HEK293 (cell line): Measurements from ENCODE around the gene RPL4.
A peak's percentile ranks its signal among the peaks of the same experiment; 100 is the strongest.

Experiments
- CTCF ChIA-PET: fragments of 350-600 bp; formaldehyde crosslinking; extraction: SDS; loops from one replicate; lab custom pipeline; 2021; ENCODE audit warnings: antibody characterized with exemption; lab: Yijun Ruan, JAX
- POLR2A ChIA-PET: fragments of 300-600 bp; formaldehyde crosslinking; extraction: SDS; loops from one replicate; lab custom pipeline; 2020; ENCODE audit warnings: antibody characterized with exemption, inconsistent platforms; lab: Yijun Ruan, JAX
- H3K27ac ChIP-seq: fragments of 200-500 bp; sonication (Bioruptor generic); 2 replicates; pipeline ENCODE4 v1.5.1; 2014; ENCODE audit warnings: low read depth, low read length, control low read depth, inconsistent platforms; ENCODE audit errors: extremely low read depth
- H3K36me3 ChIP-seq, 2 experiments: fragments of 200-500 bp in 1 of 2; sonication (Bioruptor generic) in 1 of 2; 1 replicate in 1 of 2; 2 replicates in 1 of 2; pipeline ENCODE4 v1.5.1; 2014 to 2017; ENCODE audit warnings: inconsistent platforms in 2 of 2, low read length in 2 of 2; ENCODE audit not compliant: control insufficient read depth in 2 of 2, insufficient read depth in 1 of 2
- H3K4me1 ChIP-seq: fragments of 200-500 bp; sonication (Bioruptor generic); 2 replicates; pipeline ENCODE4 v1.5.1; 2014; ENCODE audit warnings: mild to moderate bottlenecking, low read length, inconsistent platforms; ENCODE audit not compliant: control insufficient read depth, insufficient read depth
- H3K4me3 ChIP-seq: 2 replicates; pipeline ENCODE4 v1.5.1; 2011; ENCODE audit warnings: low read depth, mild to moderate bottlenecking, control low read depth, low read length, moderate library complexity
- H3K9me3 ChIP-seq: fragments of 200-500 bp; sonication (Bioruptor generic); 2 replicates; pipeline ENCODE4 v1.5.1; 2014; ENCODE audit warnings: low read depth, low read length, inconsistent platforms; ENCODE audit not compliant: control insufficient read depth, insufficient read depth
- FEZF1 ChIP-seq: fragments of 450-650 bp; formaldehyde crosslinking; IDR thresholded peaks from 2 replicates; pipeline ENCODE4 v1.5.1; 2016; ENCODE audit warnings: missing biosample characterization, missing genetic modification characterization
- KLF16 ChIP-seq: fragments of 450-650 bp; formaldehyde crosslinking; IDR thresholded peaks from 2 replicates; pipeline ENCODE4 v1.5.1; 2017; ENCODE audit warnings: missing biosample characterization, missing genetic modification characterization
- MYNN ChIP-seq: fragments of 450-650 bp; formaldehyde crosslinking; IDR thresholded peaks from 2 replicates; pipeline ENCODE4 v1.5.1; 2016; ENCODE audit warnings: missing biosample characterization, missing genetic modification characterization, borderline replicate concordance
- OSR2 ChIP-seq: fragments of 450-650 bp; formaldehyde crosslinking; IDR thresholded peaks from 2 replicates; pipeline ENCODE4 v1.5.1; 2016; ENCODE audit warnings: missing biosample characterization, missing genetic modification characterization
- REPIN1 ChIP-seq: fragments of 450-650 bp; formaldehyde crosslinking; IDR thresholded peaks from 2 replicates; pipeline ENCODE4 v1.5.1; 2017; ENCODE audit warnings: missing biosample characterization, missing genetic modification characterization, low read depth
- SCRT2 ChIP-seq: fragments of 450-650 bp; formaldehyde crosslinking; IDR thresholded peaks from 2 replicates; pipeline ENCODE4 v1.5.1; 2016; ENCODE audit warnings: missing biosample characterization, missing genetic modification characterization
- SP7 ChIP-seq: fragments of 450-650 bp; formaldehyde crosslinking; IDR thresholded peaks from 2 replicates; pipeline ENCODE4 v1.5.1; 2016; ENCODE audit warnings: missing biosample characterization, missing genetic modification characterization
- ZFP37 ChIP-seq: fragments of 450-650 bp; formaldehyde crosslinking; IDR thresholded peaks from 2 replicates; pipeline ENCODE4 v1.5.1; 2016; ENCODE audit warnings: missing biosample characterization, missing genetic modification characterization
- ZNF140 ChIP-seq: fragments of 450-650 bp; formaldehyde crosslinking; IDR thresholded peaks from 2 replicates; pipeline ENCODE4 v1.5.1; 2016; ENCODE audit warnings: missing biosample characterization, missing genetic modification characterization
- ZNF223 ChIP-seq: fragments of 450-650 bp; formaldehyde crosslinking; IDR thresholded peaks from 2 replicates; pipeline ENCODE4 v1.5.1; 2016; ENCODE audit warnings: missing biosample characterization, missing genetic modification characterization
- ZNF37A ChIP-seq: fragments of 450-650 bp; IDR thresholded peaks from 2 replicates; pipeline ENCODE4 v1.5.1; 2018; ENCODE audit warnings: missing biosample characterization, missing genetic modification characterization
- ZNF404 ChIP-seq: fragments of 450-650 bp; formaldehyde crosslinking; IDR thresholded peaks from 2 replicates; pipeline ENCODE4 v1.5.1; 2017; ENCODE audit warnings: missing biosample characterization, missing genetic modification characterization
- ZNF416 ChIP-seq: fragments of 450-650 bp; formaldehyde crosslinking; IDR thresholded peaks from 2 replicates; pipeline ENCODE4 v1.5.1; 2016; ENCODE audit warnings: missing biosample characterization, missing genetic modification characterization
- ZNF433 ChIP-seq: fragments of 450-650 bp; formaldehyde crosslinking; IDR thresholded peaks from 2 replicates; pipeline ENCODE4 v1.5.1; 2016; ENCODE audit warnings: missing biosample characterization, missing genetic modification characterization, low read depth
- ZNF521 ChIP-seq: fragments of 450-650 bp; formaldehyde crosslinking; IDR thresholded peaks from 2 replicates; pipeline ENCODE4 v1.5.1; 2017; ENCODE audit warnings: missing biosample characterization, mild to moderate bottlenecking, missing genetic modification characterization
- ZNF529 ChIP-seq: fragments of 450-650 bp; formaldehyde crosslinking; IDR thresholded peaks from 2 replicates; pipeline ENCODE4 v1.5.1; 2017; ENCODE audit warnings: missing genetic modification characterization, missing biosample characterization; ENCODE audit not compliant: insufficient replicate concordance
- ZNF76 ChIP-seq: fragments of 450-650 bp; formaldehyde crosslinking; IDR thresholded peaks from 2 replicates; pipeline ENCODE4; 2016; ENCODE audit warnings: low read depth, missing biosample characterization, missing genetic modification characterization, borderline replicate concordance
- ZNF768 ChIP-seq: fragments of 450-650 bp; formaldehyde crosslinking; IDR thresholded peaks from 2 replicates; pipeline ENCODE4 v1.5.1; 2018; ENCODE audit warnings: missing biosample characterization, mild to moderate bottlenecking, missing genetic modification characterization
- ZSCAN30 ChIP-seq: fragments of 450-650 bp; IDR thresholded peaks from 2 replicates; pipeline ENCODE4 v1.5.1; 2018; ENCODE audit warnings: missing biosample characterization, mild to moderate bottlenecking, missing genetic modification characterization, moderate library complexity
- TF ChIP-seq, protein P1 (sequence below): fragments of 450-650 bp; formaldehyde crosslinking; optimal IDR thresholded peaks from 2 replicates; pipeline ENCODE3; 2016; ENCODE audit warnings: missing biosample characterization, mild to moderate bottlenecking, missing genetic modification characterization
- TF ChIP-seq, protein P2 (sequence below): fragments of 450-650 bp; formaldehyde crosslinking; IDR thresholded peaks from 2 replicates; pipeline ENCODE4 v1.5.1; 2016; ENCODE audit warnings: missing biosample characterization, missing genetic modification characterization
- TF ChIP-seq, protein P3 (sequence below): fragments of 450-650 bp; formaldehyde crosslinking; IDR thresholded peaks from 2 replicates; pipeline ENCODE4 v1.5.1; 2017; ENCODE audit warnings: missing biosample characterization, missing genetic modification characterization
- TF ChIP-seq, protein P4 (sequence below): fragments of 450-650 bp; formaldehyde crosslinking; IDR thresholded peaks from 2 replicates; pipeline ENCODE4 v1.5.1; 2017; ENCODE audit warnings: missing biosample characterization, missing genetic modification characterization
- TF ChIP-seq, protein P5 (sequence below): fragments of 450-650 bp; IDR thresholded peaks from 2 replicates; pipeline ENCODE4 v1.5.1; 2018; ENCODE audit warnings: missing biosample characterization, missing genetic modification characterization
- TF ChIP-seq, protein P6 (sequence below): fragments of 450-650 bp; formaldehyde crosslinking; IDR thresholded peaks from 2 replicates; pipeline ENCODE4 v1.5.1; 2016; ENCODE audit warnings: missing biosample characterization, missing genetic modification characterization

Gene RPL4

DNA sequence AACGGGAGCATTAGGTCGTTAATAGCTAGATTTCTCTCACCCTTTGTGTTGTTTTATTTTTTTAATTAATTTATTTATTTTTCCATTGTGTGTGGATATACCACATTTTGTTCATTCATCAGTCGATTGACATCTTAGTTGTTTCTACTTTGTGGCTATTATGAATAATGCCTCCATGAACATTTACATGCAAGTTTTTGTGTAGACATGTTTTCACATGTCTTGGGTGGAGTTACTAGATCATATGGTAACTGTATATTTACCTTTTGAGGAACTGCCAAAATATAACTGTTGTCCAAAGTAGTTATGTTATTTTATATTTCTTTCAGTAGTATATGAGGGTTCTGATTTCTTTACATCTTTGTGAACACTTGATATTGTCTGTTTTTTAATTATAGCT lies 19.3 kb upstream of the RPL4 start:
- no peak for TF ChIP-seq ZNF404 (tag by site-specific recombination)
- TF ChIP-seq ZFP37 (tag by site-specific recombination): no peak
- TF ChIP-seq, protein P1, sequence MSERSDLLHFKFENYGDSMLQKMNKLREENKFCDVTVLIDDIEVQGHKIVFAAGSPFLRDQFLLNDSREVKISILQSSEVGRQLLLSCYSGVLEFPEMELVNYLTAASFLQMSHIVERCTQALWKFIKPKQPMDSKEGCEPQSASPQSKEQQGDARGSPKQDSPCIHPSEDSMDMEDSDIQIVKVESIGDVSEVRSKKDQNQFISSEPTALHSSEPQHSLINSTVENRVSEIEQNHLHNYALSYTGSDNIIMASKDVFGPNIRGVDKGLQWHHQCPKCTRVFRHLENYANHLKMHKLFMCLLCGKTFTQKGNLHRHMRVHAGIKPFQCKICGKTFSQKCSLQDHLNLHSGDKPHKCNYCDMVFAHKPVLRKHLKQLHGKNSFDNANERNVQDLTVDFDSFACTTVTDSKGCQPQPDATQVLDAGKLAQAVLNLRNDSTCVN: no peak
- TF ChIP-seq REPIN1: no peak
- no peak for TF ChIP-seq ZNF768 (tag by site-specific recombination)
- TF ChIP-seq, protein P2, sequence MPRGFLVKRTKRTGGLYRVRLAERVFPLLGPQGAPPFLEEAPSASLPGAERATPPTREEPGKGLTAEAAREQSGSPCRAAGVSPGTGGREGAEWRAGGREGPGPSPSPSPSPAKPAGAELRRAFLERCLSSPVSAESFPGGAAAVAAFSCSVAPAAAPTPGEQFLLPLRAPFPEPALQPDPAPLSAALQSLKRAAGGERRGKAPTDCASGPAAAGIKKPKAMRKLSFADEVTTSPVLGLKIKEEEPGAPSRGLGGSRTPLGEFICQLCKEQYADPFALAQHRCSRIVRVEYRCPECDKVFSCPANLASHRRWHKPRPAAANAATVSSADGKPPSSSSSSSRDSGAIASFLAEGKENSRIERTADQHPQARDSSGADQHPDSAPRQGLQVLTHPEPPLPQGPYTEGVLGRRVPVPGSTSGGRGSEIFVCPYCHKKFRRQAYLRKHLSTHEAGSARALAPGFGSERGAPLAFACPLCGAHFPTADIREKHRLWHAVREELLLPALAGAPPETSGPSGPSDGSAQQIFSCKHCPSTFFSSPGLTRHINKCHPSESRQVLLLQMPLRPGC (tag by site-specific recombination): no peak
- TF ChIP-seq ZNF140 (tag by site-specific recombination): no peak
- no peak for TF ChIP-seq ZNF433
- TF ChIP-seq ZNF521 (tag by site-specific recombination): no peak
- no peak for TF ChIP-seq ZNF37A (tag by site-specific recombination)
- TF ChIP-seq, protein P3, sequence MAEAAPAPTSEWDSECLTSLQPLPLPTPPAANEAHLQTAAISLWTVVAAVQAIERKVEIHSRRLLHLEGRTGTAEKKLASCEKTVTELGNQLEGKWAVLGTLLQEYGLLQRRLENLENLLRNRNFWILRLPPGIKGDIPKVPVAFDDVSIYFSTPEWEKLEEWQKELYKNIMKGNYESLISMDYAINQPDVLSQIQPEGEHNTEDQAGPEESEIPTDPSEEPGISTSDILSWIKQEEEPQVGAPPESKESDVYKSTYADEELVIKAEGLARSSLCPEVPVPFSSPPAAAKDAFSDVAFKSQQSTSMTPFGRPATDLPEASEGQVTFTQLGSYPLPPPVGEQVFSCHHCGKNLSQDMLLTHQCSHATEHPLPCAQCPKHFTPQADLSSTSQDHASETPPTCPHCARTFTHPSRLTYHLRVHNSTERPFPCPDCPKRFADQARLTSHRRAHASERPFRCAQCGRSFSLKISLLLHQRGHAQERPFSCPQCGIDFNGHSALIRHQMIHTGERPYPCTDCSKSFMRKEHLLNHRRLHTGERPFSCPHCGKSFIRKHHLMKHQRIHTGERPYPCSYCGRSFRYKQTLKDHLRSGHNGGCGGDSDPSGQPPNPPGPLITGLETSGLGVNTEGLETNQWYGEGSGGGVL (tag by site-specific recombination): no peak
- TF ChIP-seq ZNF76: no peak
- TF ChIP-seq, protein P4, sequence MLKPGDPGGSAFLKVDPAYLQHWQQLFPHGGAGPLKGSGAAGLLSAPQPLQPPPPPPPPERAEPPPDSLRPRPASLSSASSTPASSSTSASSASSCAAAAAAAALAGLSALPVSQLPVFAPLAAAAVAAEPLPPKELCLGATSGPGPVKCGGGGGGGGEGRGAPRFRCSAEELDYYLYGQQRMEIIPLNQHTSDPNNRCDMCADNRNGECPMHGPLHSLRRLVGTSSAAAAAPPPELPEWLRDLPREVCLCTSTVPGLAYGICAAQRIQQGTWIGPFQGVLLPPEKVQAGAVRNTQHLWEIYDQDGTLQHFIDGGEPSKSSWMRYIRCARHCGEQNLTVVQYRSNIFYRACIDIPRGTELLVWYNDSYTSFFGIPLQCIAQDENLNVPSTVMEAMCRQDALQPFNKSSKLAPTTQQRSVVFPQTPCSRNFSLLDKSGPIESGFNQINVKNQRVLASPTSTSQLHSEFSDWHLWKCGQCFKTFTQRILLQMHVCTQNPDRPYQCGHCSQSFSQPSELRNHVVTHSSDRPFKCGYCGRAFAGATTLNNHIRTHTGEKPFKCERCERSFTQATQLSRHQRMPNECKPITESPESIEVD (tag by site-specific recombination): no peak
- no peak for TF ChIP-seq ZNF416 (tag by site-specific recombination)
- TF ChIP-seq, all 188 proteins: peak for 0
- CTCF ChIA-PET: interaction anchor here (0.6 kb wide), 1 partner anchor 882 kb away, joined by 3 read pairs; no protein-coding TSS in a partner anchor
- POLR2A ChIA-PET: interaction anchor here (0.6 kb wide), 1 partner anchor 127 kb away, joined by 11 read pairs; no protein-coding TSS in a partner anchor
- Histone ChIP-seq H3K4me3 (no peak overlapping the region), H3K27ac (no peak overlapping the region), H3K4me1 (no peaks in the 10 kb centered on the region), H3K9me3 (no peaks in the 10 kb centered on the region), H3K36me3 (peaks cover 50 to 69% of the 10 kb centered on the region in 2 experiments)

DNA sequence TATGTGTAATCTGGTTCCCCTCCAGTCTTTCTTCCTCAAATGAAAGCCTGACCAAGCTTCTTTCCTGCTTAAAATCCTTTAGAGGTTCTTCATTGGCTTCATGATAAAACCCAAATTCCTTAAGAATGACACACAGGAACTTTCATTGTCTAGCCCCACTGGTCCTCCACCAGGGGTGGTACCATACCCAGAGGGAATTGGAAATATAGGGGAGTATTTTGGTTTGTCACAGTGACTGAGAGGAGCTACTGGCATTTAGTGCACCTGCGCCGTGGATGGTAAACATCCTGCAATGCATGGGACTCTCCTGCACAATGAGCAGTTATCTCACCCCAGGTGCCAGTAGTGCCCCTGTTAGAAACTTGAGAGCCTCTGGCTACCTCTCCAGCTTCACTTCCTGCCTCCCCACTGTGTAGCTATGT lies 11.3 kb upstream of the RPL4 start:
- POLR2A ChIA-PET: interaction anchor here (2.0 kb wide), 1 partner anchor 11 kb away, joined by 6 read pairs; the partner anchor contains the start of genes RPL4 and ZWILCH
- CTCF ChIA-PET: interaction anchor here (0.6 kb wide), 1 partner anchor 940 kb away, joined by 3 read pairs; no protein-coding TSS in a partner anchor
- Histone ChIP-seq H3K9me3 (no peaks in the 10 kb centered on the region), H3K4me1 (no peaks in the 10 kb centered on the region), H3K4me3 (no peak overlapping the region), H3K27ac (no peak overlapping the region), H3K36me3 (peaks cover 51 to 68% of the 10 kb centered on the region in 2 experiments)
- no peak for TF ChIP-seq ZSCAN30
- TF ChIP-seq SP7 (tag by site-specific recombination): no peak
- TF ChIP-seq, protein P5, sequence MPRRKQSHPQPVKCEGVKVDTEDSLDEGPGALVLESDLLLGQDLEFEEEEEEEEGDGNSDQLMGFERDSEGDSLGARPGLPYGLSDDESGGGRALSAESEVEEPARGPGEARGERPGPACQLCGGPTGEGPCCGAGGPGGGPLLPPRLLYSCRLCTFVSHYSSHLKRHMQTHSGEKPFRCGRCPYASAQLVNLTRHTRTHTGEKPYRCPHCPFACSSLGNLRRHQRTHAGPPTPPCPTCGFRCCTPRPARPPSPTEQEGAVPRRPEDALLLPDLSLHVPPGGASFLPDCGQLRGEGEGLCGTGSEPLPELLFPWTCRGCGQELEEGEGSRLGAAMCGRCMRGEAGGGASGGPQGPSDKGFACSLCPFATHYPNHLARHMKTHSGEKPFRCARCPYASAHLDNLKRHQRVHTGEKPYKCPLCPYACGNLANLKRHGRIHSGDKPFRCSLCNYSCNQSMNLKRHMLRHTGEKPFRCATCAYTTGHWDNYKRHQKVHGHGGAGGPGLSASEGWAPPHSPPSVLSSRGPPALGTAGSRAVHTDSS: no peak
- 0 out of 2 replicates have a peak, but pooled peaks have one; percentile 31 for TF ChIP-seq OSR2 (tag by site-specific recombination)
- TF ChIP-seq SCRT2: no peak
- no peak for TF ChIP-seq FEZF1 (tag by site-specific recombination)
- TF ChIP-seq KLF16 (tag by site-specific recombination): no peak
- TF ChIP-seq, protein P6, sequence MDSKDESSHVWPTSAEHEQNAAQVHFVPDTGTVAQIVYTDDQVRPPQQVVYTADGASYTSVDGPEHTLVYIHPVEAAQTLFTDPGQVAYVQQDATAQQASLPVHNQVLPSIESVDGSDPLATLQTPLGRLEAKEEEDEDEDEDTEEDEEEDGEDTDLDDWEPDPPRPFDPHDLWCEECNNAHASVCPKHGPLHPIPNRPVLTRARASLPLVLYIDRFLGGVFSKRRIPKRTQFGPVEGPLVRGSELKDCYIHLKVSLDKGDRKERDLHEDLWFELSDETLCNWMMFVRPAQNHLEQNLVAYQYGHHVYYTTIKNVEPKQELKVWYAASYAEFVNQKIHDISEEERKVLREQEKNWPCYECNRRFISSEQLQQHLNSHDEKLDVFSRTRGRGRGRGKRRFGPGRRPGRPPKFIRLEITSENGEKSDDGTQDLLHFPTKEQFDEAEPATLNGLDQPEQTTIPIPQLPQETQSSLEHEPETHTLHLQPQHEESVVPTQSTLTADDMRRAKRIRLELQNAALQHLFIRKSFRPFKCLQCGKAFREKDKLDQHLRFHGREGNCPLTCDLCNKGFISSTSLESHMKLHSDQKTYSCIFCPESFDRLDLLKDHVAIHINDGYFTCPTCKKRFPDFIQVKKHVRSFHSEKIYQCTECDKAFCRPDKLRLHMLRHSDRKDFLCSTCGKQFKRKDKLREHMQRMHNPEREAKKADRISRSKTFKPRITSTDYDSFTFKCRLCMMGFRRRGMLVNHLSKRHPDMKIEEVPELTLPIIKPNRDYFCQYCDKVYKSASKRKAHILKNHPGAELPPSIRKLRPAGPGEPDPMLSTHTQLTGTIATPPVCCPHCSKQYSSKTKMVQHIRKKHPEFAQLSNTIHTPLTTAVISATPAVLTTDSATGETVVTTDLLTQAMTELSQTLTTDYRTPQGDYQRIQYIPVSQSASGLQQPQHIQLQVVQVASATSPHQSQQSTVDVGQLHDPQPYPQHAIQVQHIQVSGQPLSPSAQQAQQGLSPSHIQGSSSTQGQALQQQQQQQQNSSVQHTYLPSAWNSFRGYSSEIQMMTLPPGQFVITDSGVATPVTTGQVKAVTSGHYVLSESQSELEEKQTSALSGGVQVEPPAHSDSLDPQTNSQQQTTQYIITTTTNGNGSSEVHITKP (tag by site-specific recombination): peak; percentile 60
- TF ChIP-seq ZNF529: no peak
- TF ChIP-seq MYNN (tag by site-specific recombination): no peak
- no peak for TF ChIP-seq ZNF223 (tag by site-specific recombination)
